IgD-negative memory B cell (primary cell): Measurements from ENCODE around the gene NR1I2. TPM values are rescaled to one million over a fixed set of nuclear protein-coding genes. Genes with fewer than 3 reads are reported as not detected.

Source experiments
- H3K27ac Mint-ChIP-seq, 3 donors: one replicate each; pipeline ENCODE4 v1.8.0; 2020 to 2022; ENCODE audit warnings: mild to moderate bottlenecking in 3 of 3, mixed read lengths in 3 of 3, moderate library complexity in 1 of 3
- H3K27me3 Mint-ChIP-seq: one replicate; pipeline ENCODE4 v1.8.0; 2021; ENCODE audit warnings: mixed read lengths
- H3K36me3 Mint-ChIP-seq: one replicate; pipeline ENCODE4 v1.8.0; 2020; ENCODE audit warnings: mild to moderate bottlenecking, mixed read lengths
- H3K4me1 Mint-ChIP-seq, 3 donors: one replicate each; pipeline ENCODE4 v1.8.0; 2020 to 2022; ENCODE audit warnings: mixed read lengths in 3 of 3, mild to moderate bottlenecking in 1 of 3
- H3K4me3 Mint-ChIP-seq, 4 donors: one replicate each; pipeline ENCODE4 v1.8.0; 2020 to 2022; ENCODE audit warnings: mild to moderate bottlenecking in 4 of 4, mixed read lengths in 4 of 4, moderate library complexity in 3 of 4
- H3K9me3 Mint-ChIP-seq, 3 donors: one replicate each; pipeline ENCODE4 v1.8.0; 2020 to 2021; ENCODE audit warnings: mixed read lengths in 3 of 3, mild to moderate bottlenecking in 1 of 3
- polyA plus RNA-seq: library from polyadenylated mRNA; unstranded; fragments of 300-500 nt; fragmentation: Illumina TruSeq; gene quantifications from one replicate; pipeline ENCODE4 v1.2.3, GENCODE V29; 2021

Gene NR1I2
- polyA plus RNA-seq, 1 donor from 2014 or later = 0.58 TPM

DNA sequence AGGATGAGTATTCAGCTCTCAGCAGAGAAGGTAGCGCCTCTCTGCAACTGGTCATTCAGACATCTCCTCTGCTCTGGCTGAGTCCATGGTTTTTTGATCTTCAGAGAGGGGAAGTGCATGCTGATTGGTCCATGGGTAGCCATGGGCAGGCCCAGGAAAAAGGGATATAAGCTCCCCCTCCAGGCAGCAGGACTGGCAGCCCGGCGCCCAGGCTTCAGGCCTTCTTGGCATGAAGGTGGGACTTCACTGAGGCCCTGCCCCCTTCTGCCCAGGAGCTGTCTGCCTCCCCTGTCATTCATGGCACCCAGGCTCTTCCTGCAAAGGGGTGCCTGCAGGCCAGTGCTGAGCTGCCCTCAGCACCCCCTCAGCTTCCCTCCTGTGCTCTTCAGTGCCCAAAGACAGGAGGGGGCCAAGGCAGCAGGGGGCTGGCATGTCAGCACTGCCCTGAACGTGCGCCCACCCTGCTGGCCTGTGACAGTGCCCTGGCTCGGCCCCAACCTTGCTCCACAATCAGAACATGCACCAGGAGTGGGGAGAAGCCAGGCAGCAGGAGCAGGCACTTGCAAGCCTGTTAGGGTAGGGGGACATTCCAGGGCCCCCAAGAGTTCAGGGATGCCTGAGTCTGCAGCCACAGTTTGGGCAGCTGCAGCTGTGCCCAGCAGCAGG is 13.8 kb upstream of the NR1I2 start:
- H3K9me3 Mint-ChIP-seq = no peaks in the 10 kb centered on the region
- no peak overlapping the region for H3K27ac Mint-ChIP-seq
- H3K27me3 Mint-ChIP-seq = peaks cover 6% of the 10 kb centered on the region
- H3K36me3 Mint-ChIP-seq = no peaks in the 10 kb centered on the region
- no peaks in the 10 kb centered on the region for H3K4me1 Mint-ChIP-seq
- no peak overlapping the region for H3K4me3 Mint-ChIP-seq

DNA sequence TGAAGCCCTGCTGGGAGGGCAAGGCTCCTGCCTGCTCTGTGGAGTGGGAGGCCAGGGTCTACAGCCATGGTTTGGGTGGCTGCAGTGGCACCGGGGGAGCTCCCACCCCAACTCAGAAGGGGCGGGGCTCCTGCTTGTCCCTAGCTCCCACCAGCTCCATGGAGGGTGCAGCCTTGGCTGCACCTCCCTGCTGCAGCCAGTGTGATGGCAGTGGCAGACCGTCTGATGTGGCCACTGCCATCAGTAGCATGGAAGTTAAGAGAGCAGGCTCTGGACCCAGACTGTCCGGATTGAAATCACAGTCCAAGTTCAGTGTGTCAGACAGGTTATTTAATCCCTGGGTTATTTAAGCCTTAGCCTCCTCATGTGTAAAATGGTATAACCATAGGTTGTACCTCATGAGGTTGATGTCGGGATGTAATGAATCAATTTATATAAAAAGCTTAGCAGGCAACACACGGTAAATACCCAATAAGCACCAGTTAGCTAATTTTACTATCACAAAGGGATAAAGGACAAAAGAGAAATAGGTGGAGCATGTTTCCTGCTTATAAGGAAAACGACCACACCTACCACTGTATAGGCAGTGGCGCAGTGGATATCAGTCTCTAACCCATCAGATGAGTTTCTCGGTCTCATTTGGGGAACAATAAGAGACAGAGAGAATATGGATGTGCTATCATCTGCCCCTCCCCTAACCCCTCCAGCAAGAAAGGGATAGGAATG is 13.1 kb upstream of the NR1I2 start:
- H3K9me3 Mint-ChIP-seq = no peaks in the 10 kb centered on the region

DNA sequence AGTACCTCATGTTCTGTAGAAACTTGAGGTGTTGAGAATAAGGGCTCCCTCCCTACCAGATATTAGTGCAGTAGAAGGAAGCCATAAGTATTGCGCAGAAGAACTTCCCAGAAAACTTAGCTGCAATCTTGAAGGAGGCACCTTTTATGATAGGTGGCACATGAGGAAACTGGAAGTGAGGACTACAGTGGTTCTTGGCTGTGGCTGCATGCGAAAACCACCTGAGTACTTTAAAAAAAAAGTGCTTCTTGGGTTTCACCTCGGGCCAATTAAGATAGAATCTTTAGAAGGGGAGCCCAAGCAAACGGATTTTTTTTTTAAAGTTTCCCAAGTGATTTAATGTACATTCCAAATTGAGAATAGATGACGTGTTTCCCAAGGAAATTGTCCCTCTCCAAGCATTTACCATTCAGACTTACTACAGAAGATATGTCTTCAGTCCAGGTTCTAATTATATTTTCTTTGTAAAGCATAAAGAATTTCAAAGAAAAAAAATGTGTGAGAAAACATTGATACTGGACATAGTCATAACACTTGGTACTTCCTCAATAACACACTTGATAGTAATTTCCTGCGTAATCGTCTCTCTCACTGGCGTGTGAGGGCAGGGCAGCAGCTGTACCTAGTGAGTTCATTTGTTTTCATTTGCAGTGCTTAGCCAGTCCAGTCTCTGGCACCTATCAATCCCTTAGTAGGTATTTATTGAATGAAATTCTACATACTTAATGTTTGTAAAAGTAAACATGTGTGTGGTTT is 12.3 kb upstream of the NR1I2 start:
- peaks cover 0 to 1% (median 0%) of the 10 kb centered on the region in 3 donors for H3K4me1 Mint-ChIP-seq
- no peak overlapping the region for H3K27ac Mint-ChIP-seq
- H3K27me3 Mint-ChIP-seq = peaks cover 8% of the 10 kb centered on the region
- no peak overlapping the region for H3K4me3 Mint-ChIP-seq
- H3K9me3 Mint-ChIP-seq = no peaks in the 10 kb centered on the region
- no peaks in the 10 kb centered on the region for H3K36me3 Mint-ChIP-seq

More for the DNA sequence above, 13.1 kb upstream of the NR1I2 start:
- Mint-ChIP-seq H3K4me1 (peaks cover 0 to 1% (median 0%) of the 10 kb centered on the region in 3 donors), H3K27ac (no peak overlapping the region), H3K27me3 (peaks cover 6% of the 10 kb centered on the region), H3K36me3 (no peaks in the 10 kb centered on the region), H3K4me3 (no peak overlapping the region)

- Mint-ChIP-seq H3K4me3 (no peak overlapping the region), H3K27me3 (peaks cover 5% of the 10 kb centered on the region), H3K36me3 (no peaks in the 10 kb centered on the region), H3K4me1 (peaks cover 0 to 1% (median 0%) of the 10 kb centered on the region in 3 donors), H3K9me3 (peaks cover 2 to 5% (median 4%) of the 10 kb centered on the region in 3 donors), H3K27ac (no peak overlapping the region)
Measured at GRCh38 chr3:119774444-119774843, 7.5 kb upstream of the NR1I2 start.

DNA sequence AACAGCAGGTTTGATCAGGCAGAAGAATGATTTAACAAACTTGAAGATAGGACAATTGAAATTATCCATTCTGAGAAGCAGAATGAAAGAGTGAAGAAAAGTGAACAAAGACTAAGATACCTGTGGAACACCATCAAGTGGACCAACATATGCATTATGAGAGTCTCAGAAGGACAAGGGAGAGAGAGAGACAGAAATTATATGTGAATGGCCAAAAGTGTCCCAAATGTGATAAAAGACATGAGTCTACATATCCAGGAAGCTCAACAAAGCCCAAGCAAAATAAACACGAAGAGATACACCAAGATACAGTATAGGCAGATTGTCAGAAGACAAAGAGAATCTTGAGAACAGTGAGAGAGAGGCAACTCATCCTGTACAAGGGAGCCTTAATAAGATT is 5.6 kb upstream of the NR1I2 start:
- H3K4me3 Mint-ChIP-seq = no peak overlapping the region
- H3K27ac Mint-ChIP-seq = no peak overlapping the region
- no peaks in the 10 kb centered on the region for H3K36me3 Mint-ChIP-seq
- peaks cover 0 to 2% (median 1%) of the 10 kb centered on the region in 3 donors for H3K4me1 Mint-ChIP-seq
- H3K27me3 Mint-ChIP-seq = peaks cover 2% of the 10 kb centered on the region
- H3K9me3 Mint-ChIP-seq = peaks cover 2 to 5% (median 4%) of the 10 kb centered on the region in 3 donors

DNA sequence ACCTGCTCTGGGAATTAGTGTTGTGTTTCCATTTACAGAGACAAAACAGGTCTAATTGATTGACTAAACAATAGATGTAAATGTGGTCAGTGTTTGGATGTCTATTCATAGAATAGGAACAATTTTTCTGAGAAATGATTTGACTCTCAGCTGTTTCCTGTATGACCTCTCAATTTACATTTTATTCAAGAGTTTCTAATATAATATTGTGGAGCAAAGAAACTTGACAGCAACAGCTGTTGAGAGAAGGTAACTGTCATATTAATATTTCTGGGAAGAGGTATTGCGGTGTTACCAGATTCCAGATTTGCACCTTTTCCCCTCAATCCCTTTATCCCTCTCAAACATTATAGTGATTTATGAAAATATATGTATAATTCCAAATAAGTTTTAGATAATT is 3.7 kb upstream of the NR1I2 start:
- peaks cover 0 to 3% (median 2%) of the 10 kb centered on the region in 3 donors for H3K4me1 Mint-ChIP-seq
- H3K27ac Mint-ChIP-seq = no peak overlapping the region
- H3K36me3 Mint-ChIP-seq = no peaks in the 10 kb centered on the region
- H3K9me3 Mint-ChIP-seq = peaks cover 2 to 5% (median 4%) of the 10 kb centered on the region in 3 donors
- no peak overlapping the region for H3K4me3 Mint-ChIP-seq
- peaks cover 2% of the 10 kb centered on the region for H3K27me3 Mint-ChIP-seq

- Mint-ChIP-seq H3K4me1 (peaks cover 0 to 2% (median 1%) of the 10 kb centered on the region in 3 donors), H3K9me3 (peaks cover 2 to 5% (median 4%) of the 10 kb centered on the region in 3 donors), H3K4me3 (no peak overlapping the region), H3K27ac (no peak overlapping the region), H3K27me3 (peaks cover 2% of the 10 kb centered on the region), H3K36me3 (no peaks in the 10 kb centered on the region)
Measured at GRCh38 chr3:119778811-119779210, 3.1 kb upstream of the NR1I2 start.

DNA sequence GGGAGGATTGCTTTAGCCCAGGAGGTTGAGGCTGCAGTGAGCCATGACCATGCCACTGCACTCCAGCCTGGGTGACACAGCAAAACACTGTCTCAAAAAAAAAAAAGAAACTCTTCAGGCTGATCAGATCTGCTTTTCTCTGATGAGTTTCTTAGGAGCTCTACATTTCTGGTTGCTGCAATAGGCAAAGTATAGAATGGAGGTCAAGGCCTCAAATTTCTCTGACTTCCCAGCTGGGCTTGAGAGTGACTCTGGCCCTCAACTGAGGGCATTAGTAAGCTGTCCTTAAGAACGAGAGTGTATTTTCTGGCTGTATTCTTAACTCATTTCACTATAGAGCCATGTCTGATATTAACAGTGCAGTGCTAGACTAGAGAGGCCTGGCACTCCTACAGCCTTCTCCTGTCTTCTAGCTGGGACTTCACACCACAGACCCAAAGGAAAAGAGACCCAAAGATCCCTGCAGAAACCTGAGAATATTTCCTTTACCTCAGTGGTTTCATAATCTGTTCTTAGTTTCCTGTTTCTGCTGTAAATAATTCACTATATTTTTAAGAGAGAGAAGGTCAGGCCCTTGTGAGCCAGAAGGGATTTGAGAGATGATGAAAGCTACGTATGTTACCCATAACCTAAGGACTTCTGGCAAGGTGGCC is 2.0 kb upstream of the NR1I2 start:
- Mint-ChIP-seq H3K27ac (no peak overlapping the region), H3K36me3 (no peaks in the 10 kb centered on the region)

DNA sequence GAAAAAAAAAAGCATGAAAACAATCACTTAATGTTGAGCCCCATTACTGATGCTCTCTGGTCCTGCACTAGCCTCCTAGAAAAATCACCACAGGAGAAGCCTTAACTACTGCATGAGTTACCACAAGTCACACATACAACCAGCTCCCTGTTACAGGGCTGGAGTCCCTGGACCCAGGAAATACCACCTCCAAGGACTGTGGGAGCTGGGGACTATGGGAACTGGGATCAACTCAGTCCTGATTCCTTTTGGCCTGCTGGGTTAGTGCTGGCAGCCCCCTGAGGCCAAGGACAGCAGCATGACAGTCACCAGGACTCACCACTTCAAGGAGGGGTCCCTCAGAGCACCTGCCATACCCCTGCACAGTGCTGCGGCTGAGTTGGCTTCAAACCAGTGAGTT is 559 bp downstream of the NR1I2 start:
- no peak overlapping the region for H3K27ac Mint-ChIP-seq
- peaks cover 0 to 5% (median 1%) of the 10 kb centered on the region in 3 donors for H3K4me1 Mint-ChIP-seq
- no peak overlapping the region for H3K4me3 Mint-ChIP-seq

More for the DNA sequence above, 2.0 kb upstream of the NR1I2 start:
- no peak overlapping the region for H3K4me3 Mint-ChIP-seq
- peaks cover 0 to 2% (median 1%) of the 10 kb centered on the region in 3 donors for H3K4me1 Mint-ChIP-seq
- H3K27me3 Mint-ChIP-seq = no peaks in the 10 kb centered on the region
- peaks cover 2 to 5% (median 4%) of the 10 kb centered on the region in 3 donors for H3K9me3 Mint-ChIP-seq

DNA sequence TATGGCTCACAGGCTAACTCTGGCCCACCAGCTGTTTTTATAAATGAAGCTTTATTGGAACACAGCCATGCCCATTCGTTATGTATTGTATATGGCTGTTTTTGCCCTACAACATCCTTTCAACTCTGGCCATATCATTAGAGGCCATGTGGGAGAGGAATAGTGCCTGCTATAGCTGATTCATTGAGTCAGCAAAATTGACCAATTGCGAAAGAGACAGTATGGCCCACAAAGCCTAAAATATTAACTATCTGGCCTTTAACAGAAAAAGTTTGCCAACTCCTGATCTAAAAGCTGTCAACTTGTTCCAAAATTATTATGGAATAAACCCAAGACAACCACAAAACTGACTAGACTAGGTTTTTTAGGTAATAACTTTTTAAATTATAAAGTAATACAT is 1.4 kb downstream of the NR1I2 start:
- no peaks in the 10 kb centered on the region for H3K27me3 Mint-ChIP-seq
- H3K9me3 Mint-ChIP-seq = no peaks in the 10 kb centered on the region
- H3K27ac Mint-ChIP-seq = no peak overlapping the region
- no peaks in the 10 kb centered on the region for H3K36me3 Mint-ChIP-seq
- H3K4me3 Mint-ChIP-seq = no peak overlapping the region
- peaks cover 0 to 5% (median 1%) of the 10 kb centered on the region in 3 donors for H3K4me1 Mint-ChIP-seq

More for the DNA sequence above, 559 bp downstream of the NR1I2 start:
- H3K36me3 Mint-ChIP-seq = no peaks in the 10 kb centered on the region
- H3K9me3 Mint-ChIP-seq = no peaks in the 10 kb centered on the region
- no peaks in the 10 kb centered on the region for H3K27me3 Mint-ChIP-seq

- Mint-ChIP-seq H3K27ac (no peak overlapping the region), H3K4me1 (peaks cover 0 to 5% (median 1%) of the 10 kb centered on the region in 3 donors), H3K27me3 (no peaks in the 10 kb centered on the region), H3K9me3 (peaks cover 0 to 3% (median 0%) of the 10 kb centered on the region in 3 donors), H3K4me3 (no peak overlapping the region), H3K36me3 (peaks cover 2% of the 10 kb centered on the region)
Measured at GRCh38 chr3:119783883-119784282, 2.0 kb downstream of the NR1I2 start.

DNA sequence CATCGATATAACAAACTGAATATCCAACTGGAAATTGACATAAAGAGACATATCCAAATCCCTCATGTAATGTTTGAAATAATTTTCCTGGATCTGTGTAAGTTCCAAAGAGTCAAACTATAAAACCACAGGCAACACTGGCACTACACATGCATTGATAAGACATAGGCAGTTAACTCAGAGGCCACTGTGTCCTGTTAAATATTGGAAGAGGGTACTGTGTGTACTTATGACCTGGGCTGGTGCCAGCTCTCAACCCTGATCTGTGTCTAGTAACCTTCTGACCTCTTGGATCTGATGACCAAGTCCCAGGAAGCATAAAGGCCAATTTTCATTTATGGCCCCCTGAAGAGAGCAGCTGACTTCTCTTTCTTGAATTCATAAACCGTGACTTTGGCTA is 4.5 kb downstream of the NR1I2 start:
- Mint-ChIP-seq H3K4me1 (peaks cover 0 to 3% (median 1%) of the 10 kb centered on the region in 3 donors), H3K27ac (no peak overlapping the region)

GRCh38 chr3:119790369-119790768 is 8.5 kb downstream of the NR1I2 start:
- Mint-ChIP-seq H3K4me1 (peaks cover 0 to 4% (median 0%) of the 10 kb centered on the region in 3 donors), H3K9me3 (peaks cover 0 to 10% (median 0%) of the 10 kb centered on the region in 3 donors), H3K27me3 (no peaks in the 10 kb centered on the region), H3K27ac (no peak overlapping the region), H3K4me3 (no peak overlapping the region), H3K36me3 (peaks cover 5% of the 10 kb centered on the region)

More for the DNA sequence above, 4.5 kb downstream of the NR1I2 start:
- no peak overlapping the region for H3K4me3 Mint-ChIP-seq
- peaks cover 5% of the 10 kb centered on the region for H3K36me3 Mint-ChIP-seq
- H3K9me3 Mint-ChIP-seq = peaks cover 0 to 10% (median 0%) of the 10 kb centered on the region in 3 donors
- no peaks in the 10 kb centered on the region for H3K27me3 Mint-ChIP-seq

DNA sequence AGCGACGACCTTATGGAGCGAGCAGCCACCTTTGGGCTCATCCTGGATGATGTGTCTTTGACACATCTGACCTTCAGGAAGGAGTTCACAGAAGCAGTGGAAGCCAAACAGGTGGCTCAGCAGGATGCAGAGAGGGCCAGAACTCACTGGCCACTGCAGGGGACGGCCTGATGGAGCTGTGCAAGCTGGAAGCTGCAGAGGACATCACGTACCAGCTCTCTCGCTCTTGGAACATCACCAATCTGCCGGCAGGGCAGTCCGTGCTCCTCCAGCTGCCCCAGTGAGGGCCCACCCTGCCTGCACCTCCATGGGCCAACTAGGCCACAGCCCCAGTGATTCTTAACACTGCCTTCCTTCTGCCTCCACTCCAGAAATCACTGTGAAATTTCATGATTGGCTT is 10.4 kb downstream of the NR1I2 start:
- H3K27ac Mint-ChIP-seq = no peak overlapping the region
- H3K4me1 Mint-ChIP-seq = peaks cover 0 to 4% (median 0%) of the 10 kb centered on the region in 3 donors
- H3K27me3 Mint-ChIP-seq = peaks cover 2% of the 10 kb centered on the region
- H3K4me3 Mint-ChIP-seq = no peak overlapping the region
- peaks cover 8% of the 10 kb centered on the region for H3K36me3 Mint-ChIP-seq
- H3K9me3 Mint-ChIP-seq = peaks cover 0 to 10% (median 0%) of the 10 kb centered on the region in 3 donors
